Keratinocyte (primary cell): ENCODE results near the gene CAMSAP1.

Experiments used
- CTCF ChIP-seq, 3 experiments: IDR thresholded peaks in 1 of 3; conservative IDR thresholded peaks in 1 of 3; optimal IDR thresholded peaks in 1 of 3; 2 replicates in 2 of 3; 3 replicates in 1 of 3; pipeline versions ENCODE3 to v1.5.1; 2011; ENCODE audit warnings: low read length in 3 of 3, mild to moderate bottlenecking in 3 of 3, moderate library complexity in 2 of 3, control low read depth in 1 of 3, inconsistent platforms in 1 of 3; ENCODE audit not compliant: insufficient read depth in 2 of 3; ENCODE audit errors: extremely low read depth in 1 of 3
- EZH2 ChIP-seq: IDR thresholded peaks from one replicate; pipeline ENCODE4 v1.6.1; 2012; ENCODE audit warnings: inconsistent platforms, mild to moderate bottlenecking, low read length, moderate library complexity

- no peak for TF ChIP-seq CTCF (optimal IDR thresholded peaks at IDR 0.05 in 1 of 3, IDR thresholded peaks at IDR 0.05 in 1 of 3, conservative IDR thresholded peaks at IDR 0.05 in 1 of 3; ENCODE audit: extremely low read depth in 1 of 3, insufficient read depth in 2 of 3, low read length in 3 of 3)
- TF ChIP-seq EZH2 = no peak
Observed at GRCh38 chr9:135821733-135822373, 85.5 kb downstream of the CAMSAP1 start.
